Activated naive CD8-positive, alpha-beta T cell treated with anti-CD3 and anti-CD28 coated beads for 36 hours (primary cell): ENCODE measurements around the gene ANXA2. TPM values are rescaled to one million over a fixed set of nuclear protein-coding genes. Genes with fewer than 3 reads are reported as not detected.

Source experiments
- DNase-seq: peaks from one replicate; pipeline ENCODE4 v3.0.0; 2021
- H3K27ac Mint-ChIP-seq: one replicate; pipeline ENCODE4 v1.8.0; 2022; ENCODE audit warnings: mild to moderate bottlenecking, moderate library complexity, mixed read lengths
- H3K27me3 Mint-ChIP-seq: one replicate; pipeline ENCODE4 v1.8.0; 2022; ENCODE audit warnings: mild to moderate bottlenecking, mixed read lengths
- H3K36me3 Mint-ChIP-seq: one replicate; pipeline ENCODE4 v1.8.0; 2021; ENCODE audit warnings: mild to moderate bottlenecking, mixed read lengths
- H3K4me1 Mint-ChIP-seq: one replicate; pipeline ENCODE4 v1.8.0; 2021; ENCODE audit warnings: mixed read lengths
- H3K4me3 Mint-ChIP-seq: one replicate; pipeline ENCODE4 v1.8.0; 2022; ENCODE audit warnings: mild to moderate bottlenecking, moderate library complexity, mixed read lengths
- H3K9me3 Mint-ChIP-seq: one replicate; pipeline ENCODE4 v1.8.0; 2022; ENCODE audit warnings: mixed read lengths
- total RNA-seq, 2 experiments: library from RNA; stranded (reverse); gene quantifications; one replicate each; pipeline ENCODE4 v1.2.3, GENCODE V29; 2021

ANXA2 gene
- 10 to 100 TPM; 44.0 to 44.8 TPM for total RNA-seq

DNA sequence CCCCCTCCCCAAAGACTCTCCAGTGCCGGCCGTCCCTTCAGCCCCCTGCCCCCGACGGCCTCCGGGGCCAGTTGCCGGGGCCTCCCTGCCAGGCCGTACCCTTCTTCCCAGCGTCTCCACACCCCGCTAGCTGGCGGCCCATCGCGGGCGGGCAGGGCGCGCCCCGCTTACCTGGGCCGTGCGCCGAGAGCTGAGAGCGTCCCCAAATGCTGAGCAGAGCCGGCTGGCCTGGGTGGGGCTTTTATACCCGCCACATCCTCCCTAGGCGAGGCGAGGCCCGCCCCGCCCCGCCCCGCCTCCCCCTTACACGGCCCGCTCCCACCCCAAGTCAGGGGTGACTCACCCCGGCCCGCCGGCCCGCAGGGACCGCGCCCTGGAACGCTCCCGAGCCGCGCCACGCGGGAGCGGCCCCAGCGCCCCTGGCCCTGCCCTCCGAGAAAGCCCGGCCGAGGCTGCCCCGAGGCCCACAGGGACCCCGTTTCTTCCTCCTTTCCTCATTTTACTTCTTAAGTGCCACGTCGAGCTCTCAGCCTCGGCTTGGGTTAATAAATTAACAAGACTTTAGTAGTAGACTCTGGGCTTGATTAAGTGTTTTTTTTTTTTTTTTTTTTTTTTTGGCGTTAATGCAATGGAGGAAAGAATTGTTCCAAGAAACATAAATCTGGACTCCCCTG is at the start of gene ANXA2:
ANXA2 (minus strand) TSS at position 215 of the 674 bp plus-strand sequence. CDS start 11,911 bp downstream, outside the sequence.
- peaks cover 9% of the 10 kb centered on the region for H3K27me3 Mint-ChIP-seq
- peak within 1 kb of the TSS; percentile 83 for H3K4me3 Mint-ChIP-seq
- H3K36me3 Mint-ChIP-seq = peaks cover 3% of the 10 kb centered on the region
- peak within 1 kb of the TSS; percentile 85 for H3K27ac Mint-ChIP-seq
- peak; percentile 85 for DNase-seq
- H3K9me3 Mint-ChIP-seq = no peaks in the 10 kb centered on the region
- H3K4me1 Mint-ChIP-seq = peaks cover 25% of the 10 kb centered on the region

DNA sequence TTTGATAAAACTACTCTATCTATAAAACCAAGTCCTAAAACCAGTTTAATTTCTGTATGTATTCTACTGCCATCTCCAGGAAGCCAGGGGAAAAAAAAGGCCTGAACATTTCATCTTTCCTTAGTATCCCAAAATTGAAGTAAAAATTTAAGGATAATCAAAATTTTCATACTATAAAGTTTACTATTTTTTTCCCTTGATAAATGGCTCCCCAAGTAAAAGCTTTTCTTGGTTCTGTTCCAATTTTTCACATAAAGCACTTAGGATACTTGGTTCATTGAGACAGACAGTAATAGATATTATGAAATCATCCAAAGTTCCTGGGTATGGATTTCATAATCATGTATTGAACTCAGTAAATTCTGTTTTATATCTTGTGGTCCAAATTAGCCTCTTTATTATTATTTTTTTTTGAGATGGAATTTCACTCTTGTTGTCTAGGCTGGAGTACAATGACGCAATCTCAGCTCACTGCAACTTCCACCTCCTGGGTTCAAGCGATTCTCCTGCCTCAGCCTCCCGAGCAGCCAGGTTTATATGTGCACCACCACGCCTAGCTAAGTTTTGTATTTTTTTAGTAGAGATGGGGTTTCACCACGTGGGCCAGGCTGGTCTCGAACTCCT is 46.6 kb upstream of the ANXA2 start:
- H3K27ac Mint-ChIP-seq = no peak overlapping the region
- no peak for DNase-seq
- H3K4me3 Mint-ChIP-seq = no peak overlapping the region
- no peaks in the 10 kb centered on the region for H3K27me3 Mint-ChIP-seq
- no peaks in the 10 kb centered on the region for H3K9me3 Mint-ChIP-seq
- H3K36me3 Mint-ChIP-seq = peaks cover 14% of the 10 kb centered on the region
- peaks cover 2% of the 10 kb centered on the region for H3K4me1 Mint-ChIP-seq

- Mint-ChIP-seq H3K9me3 (no peaks in the 10 kb centered on the region), H3K27ac (no peak overlapping the region), H3K4me3 (no peak overlapping the region), H3K27me3 (no peaks in the 10 kb centered on the region), H3K36me3 (peaks cover 10% of the 10 kb centered on the region), H3K4me1 (peaks cover 2% of the 10 kb centered on the region)
- no peak for DNase-seq
Measured at GRCh38 chr15:60442763-60443162, 45.0 kb upstream of the ANXA2 start.

GRCh38 chr15:60442031-60442650 is 44.4 kb upstream of the ANXA2 start:
- Mint-ChIP-seq H3K27ac (no peak overlapping the region), H3K4me3 (no peak overlapping the region), H3K27me3 (no peaks in the 10 kb centered on the region), H3K36me3 (peaks cover 8% of the 10 kb centered on the region), H3K9me3 (no peaks in the 10 kb centered on the region), H3K4me1 (peaks cover 2% of the 10 kb centered on the region)
- DNase-seq = no peak

- H3K36me3 Mint-ChIP-seq = peaks cover 6% of the 10 kb centered on the region
- no peak overlapping the region for H3K4me3 Mint-ChIP-seq
- peaks cover 2% of the 10 kb centered on the region for H3K4me1 Mint-ChIP-seq
- no peaks in the 10 kb centered on the region for H3K27me3 Mint-ChIP-seq
- no peak for DNase-seq
- no peak overlapping the region for H3K27ac Mint-ChIP-seq
- H3K9me3 Mint-ChIP-seq = no peaks in the 10 kb centered on the region
Measured at GRCh38 chr15:60441331-60441730, 43.5 kb upstream of the ANXA2 start.

- Mint-ChIP-seq H3K9me3 (no peaks in the 10 kb centered on the region), H3K4me3 (no peak overlapping the region), H3K27me3 (no peaks in the 10 kb centered on the region), H3K27ac (no peak overlapping the region), H3K4me1 (peaks cover 2% of the 10 kb centered on the region), H3K36me3 (peaks cover 7% of the 10 kb centered on the region)
- DNase-seq = no peak
Measured at GRCh38 chr15:60438646-60439045, 40.9 kb upstream of the ANXA2 start.

GRCh38 chr15:60428935-60429334 is 31.1 kb upstream of the ANXA2 start:
- no peak for DNase-seq
- no peaks in the 10 kb centered on the region for H3K27me3 Mint-ChIP-seq
- H3K27ac Mint-ChIP-seq = no peak overlapping the region
- peaks cover 14% of the 10 kb centered on the region for H3K36me3 Mint-ChIP-seq
- no peaks in the 10 kb centered on the region for H3K9me3 Mint-ChIP-seq
- H3K4me3 Mint-ChIP-seq = no peak overlapping the region
- peaks cover 3% of the 10 kb centered on the region for H3K4me1 Mint-ChIP-seq

DNA sequence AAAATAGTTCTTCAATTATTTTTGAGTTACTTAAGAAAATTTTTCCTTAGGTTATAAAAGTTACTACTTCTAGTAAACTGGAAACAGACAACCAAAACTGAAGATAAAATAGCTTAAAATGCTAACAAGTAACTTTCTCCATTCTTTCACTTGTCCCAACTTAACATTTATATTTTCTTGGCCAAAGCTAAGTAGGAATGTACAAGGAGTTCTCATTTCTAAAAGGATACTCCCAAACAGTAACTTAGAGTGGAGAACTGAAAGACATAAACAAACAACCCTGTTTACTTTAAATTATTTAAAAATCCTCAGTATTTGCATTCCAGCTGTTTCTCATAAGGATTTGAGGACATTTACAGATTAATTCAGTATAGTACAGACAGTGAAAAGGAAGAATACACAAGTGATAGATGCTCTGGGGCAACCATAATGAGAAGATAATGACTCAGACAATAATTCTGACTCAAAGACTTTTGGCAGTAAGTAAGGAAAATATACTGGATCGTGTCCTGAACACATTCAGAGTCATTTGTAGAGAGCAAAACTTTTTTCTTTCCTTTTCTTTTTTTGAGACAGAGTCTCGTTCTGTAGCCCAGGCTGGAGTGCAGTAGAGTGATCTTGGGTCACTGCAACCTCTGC is 29.2 kb upstream of the ANXA2 start:
- no peaks in the 10 kb centered on the region for H3K9me3 Mint-ChIP-seq
- no peak overlapping the region for H3K27ac Mint-ChIP-seq
- H3K4me3 Mint-ChIP-seq = no peak overlapping the region
- peaks cover 9% of the 10 kb centered on the region for H3K4me1 Mint-ChIP-seq
- H3K27me3 Mint-ChIP-seq = no peaks in the 10 kb centered on the region
- DNase-seq = no peak
- peaks cover 18% of the 10 kb centered on the region for H3K36me3 Mint-ChIP-seq

- DNase-seq = no peak
- no peaks in the 10 kb centered on the region for H3K9me3 Mint-ChIP-seq
Measured at GRCh38 chr15:60425461-60425860, 27.7 kb upstream of the ANXA2 start.

GRCh38 chr15:60424006-60424405 is 26.2 kb upstream of the ANXA2 start:
- Mint-ChIP-seq H3K4me1 (peaks cover 9% of the 10 kb centered on the region), H3K27ac (peak overlapping the region; percentile 10), H3K36me3 (peaks cover 13% of the 10 kb centered on the region), H3K9me3 (no peaks in the 10 kb centered on the region), H3K4me3 (no peak overlapping the region), H3K27me3 (no peaks in the 10 kb centered on the region)
- DNase-seq = no peak

More at GRCh38 chr15:60425461-60425860, 27.7 kb upstream of the ANXA2 start:
- H3K36me3 Mint-ChIP-seq = peaks cover 13% of the 10 kb centered on the region
- H3K27ac Mint-ChIP-seq = no peak overlapping the region
- no peak overlapping the region for H3K4me3 Mint-ChIP-seq
- no peaks in the 10 kb centered on the region for H3K27me3 Mint-ChIP-seq
- peaks cover 9% of the 10 kb centered on the region for H3K4me1 Mint-ChIP-seq

- no peaks in the 10 kb centered on the region for H3K9me3 Mint-ChIP-seq
- peaks cover 9% of the 10 kb centered on the region for H3K4me1 Mint-ChIP-seq
- H3K27me3 Mint-ChIP-seq = no peaks in the 10 kb centered on the region
- peaks cover 13% of the 10 kb centered on the region for H3K36me3 Mint-ChIP-seq
- H3K4me3 Mint-ChIP-seq = no peak overlapping the region
- DNase-seq = peak; percentile 13
- peak overlapping the region; percentile 8 for H3K27ac Mint-ChIP-seq
Measured at GRCh38 chr15:60423537-60423936, 25.8 kb upstream of the ANXA2 start.

DNA sequence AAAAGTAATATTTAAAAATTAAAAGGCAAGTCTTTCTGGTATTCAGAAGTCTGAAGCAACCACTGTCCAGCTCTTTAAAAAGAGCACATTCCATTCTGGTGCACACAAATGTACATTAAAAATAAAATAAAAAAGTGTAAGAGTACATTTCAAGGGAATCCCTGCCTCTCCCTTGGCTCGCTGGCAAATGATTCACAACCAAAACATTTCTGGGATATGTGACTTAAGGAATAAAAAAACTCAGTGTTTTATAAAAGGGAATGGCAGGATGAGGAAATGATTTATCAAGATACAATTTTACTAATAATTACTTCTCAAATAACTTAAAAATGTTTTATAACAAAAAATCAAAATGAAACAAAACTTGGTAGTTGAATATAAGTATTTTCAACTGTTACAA is 23.8 kb upstream of the ANXA2 start:
- Mint-ChIP-seq H3K27ac (no peak overlapping the region), H3K4me3 (no peak overlapping the region), H3K4me1 (peaks cover 9% of the 10 kb centered on the region), H3K36me3 (peaks cover 12% of the 10 kb centered on the region), H3K9me3 (no peaks in the 10 kb centered on the region), H3K27me3 (no peaks in the 10 kb centered on the region)
- DNase-seq = no peak

GRCh38 chr15:60420203-60420716 is 22.5 kb upstream of the ANXA2 start:
- H3K36me3 Mint-ChIP-seq = peaks cover 14% of the 10 kb centered on the region
- no peaks in the 10 kb centered on the region for H3K9me3 Mint-ChIP-seq
- H3K4me3 Mint-ChIP-seq = no peak overlapping the region
- peaks cover 9% of the 10 kb centered on the region for H3K4me1 Mint-ChIP-seq
- DNase-seq = no peak
- H3K27me3 Mint-ChIP-seq = no peaks in the 10 kb centered on the region
- H3K27ac Mint-ChIP-seq = no peak overlapping the region

DNA sequence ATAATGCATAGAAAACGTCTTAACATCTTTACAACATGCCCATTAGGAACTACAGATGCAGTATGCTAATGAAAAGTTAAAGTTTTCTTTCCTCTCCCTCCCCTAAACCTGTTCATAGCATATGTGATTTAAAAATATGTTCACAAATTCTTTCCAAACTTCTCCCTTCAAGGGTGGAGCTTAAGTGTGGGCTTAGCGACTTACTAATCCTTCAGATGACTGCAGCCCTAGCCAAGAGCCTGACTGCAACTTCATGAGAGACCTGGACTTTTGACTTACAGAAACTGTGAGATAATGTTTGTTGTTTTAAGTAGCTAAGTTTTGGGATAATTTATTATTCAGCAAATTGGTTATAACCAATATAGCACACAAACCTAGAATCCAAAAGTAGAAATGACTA is 22.0 kb upstream of the ANXA2 start:
- H3K36me3 Mint-ChIP-seq = peaks cover 14% of the 10 kb centered on the region
- no peak overlapping the region for H3K27ac Mint-ChIP-seq
- no peaks in the 10 kb centered on the region for H3K9me3 Mint-ChIP-seq
- H3K4me3 Mint-ChIP-seq = no peak overlapping the region
- peaks cover 9% of the 10 kb centered on the region for H3K4me1 Mint-ChIP-seq
- DNase-seq = no peak
- H3K27me3 Mint-ChIP-seq = no peaks in the 10 kb centered on the region

GRCh38 chr15:60418096-60418495 is 20.3 kb upstream of the ANXA2 start:
- H3K4me1 Mint-ChIP-seq = no peaks in the 10 kb centered on the region
- DNase-seq = no peak
- no peaks in the 10 kb centered on the region for H3K9me3 Mint-ChIP-seq
- peaks cover 6% of the 10 kb centered on the region for H3K36me3 Mint-ChIP-seq
- no peak overlapping the region for H3K4me3 Mint-ChIP-seq
- no peaks in the 10 kb centered on the region for H3K27me3 Mint-ChIP-seq
- H3K27ac Mint-ChIP-seq = no peak overlapping the region
